ENCODE measurements around the gene STAP1.
A peak's percentile ranks its signal among the peaks of the same experiment; 100 is the strongest.
"Not testable (repeated sequence)": the region's sequence is repeated elsewhere in the genome, so short reads cannot be mapped to it uniquely, and the experiment has no call there.

Gene STAP1, protein sequence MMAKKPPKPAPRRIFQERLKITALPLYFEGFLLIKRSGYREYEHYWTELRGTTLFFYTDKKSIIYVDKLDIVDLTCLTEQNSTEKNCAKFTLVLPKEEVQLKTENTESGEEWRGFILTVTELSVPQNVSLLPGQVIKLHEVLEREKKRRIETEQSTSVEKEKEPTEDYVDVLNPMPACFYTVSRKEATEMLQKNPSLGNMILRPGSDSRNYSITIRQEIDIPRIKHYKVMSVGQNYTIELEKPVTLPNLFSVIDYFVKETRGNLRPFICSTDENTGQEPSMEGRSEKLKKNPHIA

DNA sequence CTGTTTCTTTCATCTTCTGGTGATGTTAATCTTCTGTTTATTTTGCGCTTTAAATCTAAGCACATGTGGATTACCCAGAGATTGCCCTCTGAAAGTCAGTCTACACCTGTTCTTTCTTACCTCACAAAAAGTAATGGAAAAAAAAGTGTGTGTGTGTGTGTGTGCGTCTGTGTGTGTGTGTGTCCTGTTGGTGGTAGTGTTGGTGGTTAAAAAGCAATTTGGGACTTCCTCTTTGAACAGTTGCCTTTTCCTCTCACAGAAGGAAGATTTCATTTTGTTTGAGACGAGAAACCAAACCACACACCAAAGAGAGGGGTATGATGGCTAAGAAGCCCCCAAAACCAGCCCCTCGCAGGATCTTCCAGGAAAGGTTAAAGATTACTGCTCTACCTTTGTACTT is at the start of gene STAP1:
TSS of gene STAP1 (plus strand) at position 235 of the 400 bp plus-strand sequence. CDS start at position 318, 83 bp downstream.
- no peak for FAIRE-seq

DNA sequence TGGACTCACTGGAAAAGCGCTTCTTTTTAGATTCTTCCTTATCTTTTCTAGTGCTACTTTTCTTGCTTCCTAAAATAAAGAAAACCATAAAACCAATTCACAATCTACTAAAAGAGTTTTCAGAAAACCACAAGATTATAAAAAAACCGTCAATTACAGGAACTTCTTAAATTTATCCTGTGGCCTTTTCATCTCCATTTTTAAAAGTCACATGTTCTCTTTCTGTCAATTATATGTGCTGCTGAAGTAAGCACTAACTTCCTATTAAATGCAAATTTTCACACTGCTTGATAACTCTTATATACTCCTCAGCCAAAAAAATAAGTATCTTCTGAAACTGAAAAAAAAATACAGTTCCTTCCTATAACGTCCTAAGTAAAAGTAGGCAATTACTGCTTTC is 46.0 kb upstream of the STAP1 start:
- no peak for FAIRE-seq

DNA sequence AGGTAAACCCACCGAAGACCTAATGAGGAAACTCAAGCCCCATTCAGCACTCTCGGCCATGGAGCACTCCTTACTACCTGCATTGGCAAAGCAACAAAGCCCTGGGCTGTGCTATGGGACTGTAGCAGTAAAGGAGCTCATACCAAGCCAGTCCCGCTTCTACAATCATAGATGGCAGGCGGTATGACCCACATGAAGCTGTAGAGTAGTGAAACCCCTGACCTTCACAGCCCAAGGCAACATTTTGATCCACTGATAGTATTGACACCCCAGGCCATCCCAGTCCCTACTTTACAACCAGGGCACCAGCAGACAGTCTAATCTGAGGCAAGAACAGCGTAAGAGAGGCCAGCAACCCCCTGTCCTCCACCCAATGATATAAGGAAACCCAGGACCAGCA is 38.4 kb upstream of the STAP1 start:
- FAIRE-seq = no peak

DNA sequence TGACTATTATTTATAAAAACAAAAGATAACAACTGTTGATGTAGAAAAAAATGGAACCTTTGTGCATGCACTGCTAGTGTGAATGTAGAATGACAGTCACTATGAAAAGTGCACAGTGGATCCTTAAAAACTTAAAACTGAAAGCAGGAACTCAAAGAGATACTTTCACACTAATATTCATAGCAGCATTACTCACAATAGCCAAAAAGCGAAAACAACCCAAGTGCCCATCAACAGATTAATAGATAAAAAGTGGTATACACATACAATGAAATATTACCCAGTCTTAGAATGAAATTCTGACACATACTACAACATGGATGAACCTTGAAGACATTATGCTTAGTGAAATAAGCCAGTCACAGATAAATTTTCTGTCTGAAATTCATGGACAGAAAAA is 37.0 kb upstream of the STAP1 start:
- FAIRE-seq = no peak

DNA sequence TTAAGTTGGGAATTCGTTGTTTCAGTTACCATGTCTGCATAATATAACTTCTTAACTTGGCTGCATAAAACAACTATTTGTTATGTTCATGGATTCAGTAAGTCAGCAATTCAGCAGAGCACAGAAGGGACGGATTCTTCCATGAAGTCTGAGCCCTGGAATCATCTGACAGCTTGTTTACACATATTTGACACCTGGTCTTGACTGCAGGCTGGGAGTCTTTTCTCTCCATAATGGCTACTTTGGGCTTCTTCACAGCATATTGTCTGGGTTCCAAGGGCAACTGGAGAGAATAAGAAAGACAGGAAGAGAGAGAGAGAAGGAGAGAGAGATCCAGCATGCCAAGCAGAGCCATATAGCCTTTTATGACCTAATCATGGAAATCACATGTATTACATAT is 36.3 kb upstream of the STAP1 start:
- no peak for FAIRE-seq

DNA sequence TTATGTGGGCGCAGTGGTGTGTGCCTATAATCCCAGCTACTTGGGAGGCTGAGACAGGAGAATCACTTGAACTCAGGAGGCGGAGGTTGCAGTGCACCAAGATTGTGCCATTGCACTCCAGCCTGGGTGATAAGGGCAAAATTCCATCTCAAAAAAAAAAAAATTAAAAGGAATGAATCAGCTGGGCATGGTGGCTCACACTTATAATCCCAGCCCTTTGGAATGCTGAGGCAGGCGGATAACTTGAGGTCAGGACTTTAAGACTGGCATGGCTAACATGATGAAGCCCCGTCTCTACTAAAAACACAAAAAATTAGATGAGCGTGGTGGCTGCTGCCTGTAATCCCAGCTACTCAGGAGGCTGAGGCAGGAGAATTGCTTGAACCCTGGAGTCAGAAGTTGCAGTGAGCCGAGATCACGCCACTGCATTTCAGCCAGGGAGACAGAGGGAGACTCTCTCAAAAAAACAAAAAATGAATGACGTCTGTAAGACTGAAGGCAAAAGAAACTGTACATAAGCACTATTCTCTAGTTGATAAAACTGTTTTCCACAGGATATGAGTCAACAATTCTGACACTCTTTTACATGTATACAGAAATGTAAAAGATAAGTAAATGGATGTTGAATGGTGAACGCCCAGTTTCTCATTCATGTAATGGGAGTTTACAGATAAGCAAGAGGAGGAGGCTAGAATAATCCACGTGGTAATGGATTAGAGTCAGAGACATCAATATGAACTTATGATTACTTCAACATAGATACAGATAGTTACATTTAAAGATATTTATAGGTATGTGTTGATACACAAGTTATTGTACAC is 35.5 kb upstream of the STAP1 start:
- no peak for FAIRE-seq

DNA sequence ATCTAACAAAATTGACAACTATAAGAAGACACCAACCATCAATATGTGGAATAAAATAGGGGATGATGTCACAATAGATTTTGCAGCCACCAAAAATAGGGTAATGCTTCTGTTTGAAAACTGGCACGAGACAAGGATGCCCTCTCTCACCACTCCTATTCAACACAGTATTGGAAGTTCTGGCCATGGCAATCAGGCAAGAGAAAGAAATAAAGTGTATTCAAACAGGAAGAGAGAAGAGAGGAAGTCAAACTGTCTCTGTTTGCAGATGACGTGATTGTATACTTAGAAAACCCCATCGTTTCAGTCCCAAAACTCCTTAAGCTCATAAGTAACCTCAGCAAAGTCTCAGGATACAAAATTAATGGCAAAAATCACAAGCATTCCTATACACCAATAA is 34.4 kb upstream of the STAP1 start:
- not testable (repeated sequence) for FAIRE-seq

DNA sequence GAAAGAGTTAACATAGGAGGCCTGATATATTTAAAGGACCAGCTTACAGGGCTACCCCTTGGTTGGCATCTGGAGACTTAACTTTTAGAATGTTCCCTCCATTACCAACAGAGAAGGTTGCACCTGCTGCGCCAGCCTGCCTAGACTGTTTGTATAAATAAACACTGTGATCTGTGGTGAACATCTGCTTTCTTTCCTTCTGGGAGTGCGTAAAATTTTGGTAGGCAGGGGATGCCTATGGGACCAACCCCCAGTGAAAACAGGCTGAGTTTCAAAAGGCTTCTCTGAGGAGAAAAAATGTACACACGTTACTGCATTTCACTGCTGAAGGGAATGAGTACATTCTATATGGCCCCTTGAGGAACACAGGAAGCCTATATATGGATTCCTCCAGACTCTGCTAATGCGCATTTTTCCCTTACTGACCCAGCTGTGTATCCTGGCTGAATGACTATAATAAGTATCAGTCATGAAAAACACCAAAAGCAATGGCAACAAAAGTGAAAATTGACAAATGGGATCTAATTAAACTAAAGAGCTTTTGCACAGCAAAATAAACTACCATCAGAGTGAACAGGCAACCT is 27.1 kb upstream of the STAP1 start:
- no peak for FAIRE-seq

DNA sequence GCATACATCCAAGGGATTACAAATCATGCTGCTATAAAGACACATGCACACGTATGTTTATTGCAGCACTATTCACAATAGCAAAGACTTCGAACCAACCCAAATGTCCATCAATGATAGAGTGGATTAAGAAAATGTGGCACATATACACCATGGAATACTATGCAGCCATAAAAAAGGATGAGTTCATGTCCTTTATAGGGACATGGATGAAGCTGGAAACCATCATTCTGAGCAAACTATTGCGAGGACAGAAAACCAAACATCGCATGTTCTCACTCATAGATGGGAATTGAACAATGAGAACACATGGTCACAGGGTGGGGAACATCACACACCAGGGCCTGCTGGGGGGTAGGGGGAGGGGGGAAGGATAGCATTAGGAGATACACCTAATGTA is 26.1 kb upstream of the STAP1 start:
- not testable (repeated sequence) for FAIRE-seq

DNA sequence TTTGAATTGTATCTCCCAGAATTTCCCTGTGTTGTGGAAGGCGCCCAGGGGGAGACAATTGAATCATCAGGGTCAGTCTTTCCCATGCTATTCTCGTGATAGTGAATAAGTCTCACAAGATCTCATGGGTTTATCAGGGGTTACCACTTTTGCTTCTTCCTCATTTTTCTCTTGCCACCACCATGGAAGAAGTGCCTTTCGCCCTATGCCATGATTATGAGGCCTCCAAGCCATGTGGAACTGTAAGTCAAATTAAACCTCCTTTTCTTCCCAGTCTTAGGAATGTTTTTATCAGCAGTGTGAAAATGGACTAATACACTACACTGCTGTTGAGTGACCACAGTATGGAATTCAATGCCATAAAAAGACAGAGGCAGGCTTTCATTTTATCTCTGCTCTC is 25.4 kb upstream of the STAP1 start:
- FAIRE-seq = no peak

DNA sequence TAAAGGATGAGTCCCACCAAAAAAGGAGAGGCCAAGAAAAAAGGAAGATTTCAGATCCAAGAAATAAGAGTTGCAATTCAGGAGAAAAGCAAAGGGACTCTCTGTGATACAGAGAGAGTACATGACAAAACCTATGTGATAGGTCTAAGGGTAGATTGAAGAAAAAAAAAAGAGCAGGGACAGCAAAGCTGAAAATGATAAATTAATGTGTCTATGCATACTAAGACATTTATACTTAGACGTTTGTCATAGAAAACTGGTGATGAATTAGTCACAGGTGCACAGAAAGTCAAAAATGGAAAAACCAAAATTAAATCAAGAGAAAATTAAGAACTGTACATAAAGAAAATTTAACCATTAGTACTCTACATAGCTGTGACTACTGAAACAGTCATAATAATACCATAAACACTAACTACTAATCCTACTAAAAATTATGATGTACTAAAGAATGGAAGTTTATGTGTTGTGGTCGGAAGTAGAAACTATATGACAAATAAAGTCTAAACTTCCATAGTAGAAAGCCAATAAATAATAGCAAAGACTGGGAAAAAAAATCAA is 23.2 kb upstream of the STAP1 start:
- FAIRE-seq = no peak

DNA sequence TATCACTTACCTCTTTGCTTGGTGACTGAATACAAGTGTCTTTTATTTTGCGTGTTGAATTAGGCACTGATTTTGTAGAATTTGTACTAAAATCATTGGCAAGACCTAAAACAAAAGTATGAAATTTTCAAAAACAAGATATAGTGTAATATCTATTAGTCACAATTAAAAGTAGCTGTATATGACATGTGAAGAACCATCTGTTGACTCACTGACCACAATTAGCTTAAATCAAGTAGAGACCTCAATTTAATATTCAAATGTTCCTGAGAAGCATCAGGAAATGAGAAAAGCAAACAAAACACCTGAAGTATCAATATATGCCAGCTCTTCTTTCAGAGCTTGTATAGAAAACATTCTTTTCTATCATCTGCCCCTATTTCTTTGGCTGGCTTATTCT is 18.7 kb upstream of the STAP1 start:
- FAIRE-seq = no peak

DNA sequence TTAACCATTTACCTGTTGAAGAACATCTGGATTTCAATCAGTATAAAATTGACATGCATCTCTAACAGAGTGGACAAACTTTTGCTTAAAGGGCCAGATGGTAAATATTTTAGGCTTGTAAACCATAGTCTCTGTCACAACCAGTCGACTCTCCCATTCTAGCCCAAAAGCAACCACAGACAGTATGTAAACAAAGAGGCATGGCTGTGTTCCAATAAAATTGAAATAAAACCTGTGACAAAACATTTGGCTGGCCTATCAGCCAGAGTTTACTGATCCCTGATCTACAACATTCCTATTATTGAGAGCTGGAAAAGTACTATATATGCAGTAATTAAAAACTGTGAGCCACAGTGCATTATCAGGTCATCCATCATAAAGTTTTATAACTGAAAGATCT is 16.5 kb upstream of the STAP1 start:
- FAIRE-seq = no peak

DNA sequence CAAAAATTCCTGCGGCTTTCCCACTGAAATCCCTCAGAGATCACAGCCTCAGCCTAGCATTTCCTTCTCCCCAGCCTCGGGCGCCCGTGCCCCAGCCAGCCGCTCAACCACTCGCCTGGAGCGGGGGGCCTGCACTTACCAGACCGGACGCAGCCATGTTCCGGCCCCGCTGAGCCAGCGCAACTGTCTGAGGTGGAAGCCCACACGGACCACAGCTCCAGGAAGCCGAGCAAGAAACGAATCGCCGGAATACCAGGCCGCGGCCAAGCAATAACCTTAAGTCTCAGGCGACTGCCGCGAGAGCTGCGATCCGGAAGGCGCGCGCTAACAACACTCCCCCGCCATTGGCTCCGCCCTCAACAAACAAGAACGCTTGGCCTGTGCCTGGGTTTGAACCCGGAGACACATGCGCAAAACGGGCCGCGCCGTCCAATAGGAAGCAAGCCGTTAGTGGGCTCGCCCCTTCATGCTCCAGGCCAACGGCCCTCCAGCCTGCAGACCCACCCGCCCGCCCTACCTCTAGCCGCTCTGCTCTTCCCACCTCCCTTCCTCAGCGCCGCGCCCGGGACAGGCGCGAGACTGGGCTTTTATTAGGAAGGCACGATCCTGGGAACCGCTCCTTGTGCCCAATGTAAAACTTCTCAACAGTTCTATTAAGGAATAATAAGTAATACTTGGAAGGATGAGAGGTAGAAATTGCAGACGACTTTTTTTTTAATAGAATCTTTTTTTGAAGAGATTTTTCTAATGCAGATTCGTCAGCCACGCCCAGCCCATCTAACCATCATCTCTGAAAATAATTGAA is 13.1 kb upstream of the STAP1 start, which contains the start of gene CENPC:
TSS of gene CENPC (minus strand) at position 305 of the 805 bp plus-strand sequence. CDS start at position 157, 148 bp downstream.
- FAIRE-seq = peak; percentile 71

DNA sequence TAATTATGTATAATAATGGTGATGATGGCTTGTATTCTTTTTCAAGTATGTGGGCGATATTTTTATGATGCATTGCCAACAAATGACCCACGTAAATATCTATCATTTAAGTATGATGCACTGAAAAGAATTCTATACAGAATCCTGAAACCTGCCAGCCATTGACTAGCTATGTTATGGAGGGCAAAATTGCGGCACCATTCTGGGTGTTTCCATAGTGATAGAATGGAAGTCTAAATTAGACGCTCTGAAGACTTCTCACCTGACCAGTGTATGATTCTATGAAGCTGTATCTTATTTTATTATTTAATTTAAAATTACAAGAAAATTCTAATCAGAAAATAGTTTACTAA is 12.5 kb upstream of the STAP1 start:
- no peak for FAIRE-seq

DNA sequence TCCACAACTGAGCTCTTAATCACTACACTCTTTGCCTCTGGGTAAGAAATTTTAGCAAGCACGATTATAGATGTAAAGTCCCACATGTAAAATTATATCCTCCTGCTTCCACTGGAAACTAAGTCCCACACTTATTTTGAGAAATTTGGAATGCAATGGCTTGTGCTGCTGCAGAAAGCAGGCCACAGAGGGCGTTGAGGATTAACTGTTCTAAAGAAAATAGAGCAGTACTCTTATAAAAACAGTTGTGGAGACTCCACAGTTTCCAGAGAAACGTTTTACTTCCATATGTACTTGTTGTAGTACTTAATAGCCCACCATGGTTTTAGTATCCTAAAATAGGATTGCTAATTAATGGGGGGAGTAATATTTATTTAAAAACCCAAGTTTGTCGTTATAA is 11.6 kb upstream of the STAP1 start:
- no peak for FAIRE-seq

DNA sequence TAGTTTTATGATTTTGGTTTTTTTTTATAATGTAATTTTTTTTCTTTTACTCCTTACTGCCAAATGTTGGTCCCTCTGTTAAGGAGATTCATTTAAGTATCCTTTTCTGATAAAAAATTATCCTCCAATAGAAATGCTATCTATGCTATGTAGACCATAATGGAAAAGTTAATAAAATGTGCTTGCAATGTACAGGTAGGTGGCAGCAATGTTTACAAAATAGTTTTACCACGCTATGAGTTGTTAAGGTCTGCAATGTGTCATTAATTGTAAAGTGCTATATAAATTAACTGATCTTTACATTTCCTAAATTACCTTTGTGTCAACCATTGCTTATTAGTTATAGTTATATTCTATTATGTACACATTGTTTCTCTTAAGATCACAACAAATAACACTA is 9.4 kb upstream of the STAP1 start:
- FAIRE-seq = peak; percentile 66

DNA sequence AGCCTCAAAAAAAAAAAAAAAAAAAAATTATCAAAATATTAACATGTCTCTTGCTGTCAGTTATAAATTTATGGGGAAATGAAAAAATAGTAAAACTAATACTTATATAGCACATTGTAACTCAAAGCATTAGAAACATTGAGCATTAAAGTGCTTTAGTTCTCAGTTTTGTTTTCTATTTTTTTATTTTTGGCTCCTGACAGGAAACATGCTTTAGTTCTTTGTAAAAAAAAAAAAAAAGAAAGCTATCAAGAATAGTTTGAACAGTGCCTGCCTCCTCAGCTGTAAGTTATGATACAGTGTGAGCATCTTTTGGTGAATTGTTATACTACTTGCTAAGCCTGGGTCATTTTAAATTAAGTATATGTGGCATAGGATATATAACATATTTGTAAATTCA is 8.1 kb upstream of the STAP1 start:
- no peak for FAIRE-seq

DNA sequence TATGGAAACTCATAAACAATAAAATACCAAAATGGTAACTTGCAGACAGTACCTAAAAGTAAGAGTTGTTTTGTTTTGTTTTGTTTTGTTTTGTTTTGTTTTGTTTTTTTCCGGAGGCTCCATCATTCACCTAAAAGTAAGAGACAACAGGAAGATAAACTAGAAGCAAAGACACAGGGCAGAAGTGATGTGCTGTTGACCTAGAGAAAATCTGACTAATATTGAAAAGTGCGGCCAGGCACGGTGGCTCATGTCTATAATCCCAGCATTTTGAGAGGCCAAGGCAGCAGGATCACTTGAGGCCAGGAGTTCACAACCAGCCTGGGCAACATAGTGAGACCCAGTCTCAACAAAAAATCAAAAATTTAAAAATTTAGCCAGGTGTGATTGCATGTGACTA is 7.7 kb upstream of the STAP1 start:
- no peak for FAIRE-seq

DNA sequence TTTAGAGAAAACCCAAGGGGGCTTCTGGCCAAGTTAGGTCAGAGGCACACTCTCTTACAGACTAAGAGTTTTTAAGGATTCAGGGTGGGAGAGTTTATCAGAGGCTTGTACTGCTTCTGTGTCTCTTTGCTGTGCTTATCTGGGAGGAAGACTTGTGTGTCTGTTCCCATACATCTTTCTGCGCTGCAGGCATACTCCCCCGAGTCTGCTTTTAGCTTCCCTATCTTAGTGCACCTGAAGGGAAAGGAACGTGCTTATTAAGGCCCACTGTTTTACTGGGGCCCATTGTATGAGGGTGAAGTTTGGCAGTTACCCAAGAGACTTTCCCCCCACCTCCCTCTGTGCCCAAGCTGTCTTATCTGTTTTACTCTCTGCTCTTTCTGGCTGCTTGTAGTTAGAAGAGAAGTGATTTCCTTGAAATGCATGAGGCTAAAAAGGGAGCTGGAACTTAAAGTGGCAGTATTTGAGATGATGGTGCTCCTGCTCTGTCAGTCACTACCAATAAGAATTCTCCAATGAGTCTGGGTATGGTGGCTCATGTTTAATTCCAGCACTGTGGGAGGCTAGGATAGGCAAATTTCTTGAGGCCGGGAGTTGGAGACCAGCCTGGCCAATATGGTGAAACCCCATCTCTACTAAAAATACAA is 6.3 kb upstream of the STAP1 start:
- not testable (repeated sequence) for FAIRE-seq

DNA sequence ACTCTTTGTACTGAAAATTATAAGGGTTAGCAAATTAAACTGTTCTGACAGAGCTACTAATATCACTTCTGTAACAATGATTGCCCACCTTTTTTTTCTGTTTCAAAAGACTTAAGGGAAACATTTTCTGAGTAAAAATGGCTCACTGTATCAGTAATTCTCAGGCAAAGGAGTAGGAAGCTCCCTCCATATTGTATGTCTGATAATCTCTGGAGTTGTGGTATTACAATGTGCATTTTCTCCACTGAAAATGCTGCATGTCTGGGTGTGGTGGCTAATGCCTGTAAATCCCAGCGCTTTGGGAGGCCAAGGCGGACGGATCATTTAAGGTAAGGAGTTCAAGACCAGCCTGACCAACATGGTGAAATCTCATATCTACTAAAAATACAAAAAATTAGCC is 4.4 kb upstream of the STAP1 start:
- no peak for FAIRE-seq

DNA sequence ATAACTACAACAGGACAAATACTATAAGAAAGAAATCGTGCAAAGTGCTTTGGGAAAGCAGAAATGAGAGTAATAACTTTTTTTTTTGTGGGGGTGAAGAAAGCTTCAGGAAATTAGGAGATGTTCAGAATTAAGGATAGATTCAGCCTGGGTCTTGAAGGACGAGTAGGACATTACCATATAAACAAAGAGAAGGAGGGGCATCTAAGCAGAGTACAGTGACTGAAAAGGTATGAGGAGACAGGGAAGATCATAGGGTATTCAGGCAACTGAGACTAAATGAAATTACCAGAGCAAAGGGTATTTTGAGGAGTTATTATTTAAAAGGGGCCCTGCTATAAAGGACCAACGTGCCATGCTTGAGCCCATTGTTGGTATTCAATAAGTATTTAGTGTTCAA is 3.1 kb upstream of the STAP1 start:
- no peak for FAIRE-seq
